ENCODE data around the gene CACNG1. TPM values are rescaled to one million over a fixed set of nuclear protein-coding genes. Genes with fewer than 3 reads are reported as not detected.
"Not testable (repeated sequence)": the region's sequence is repeated elsewhere in the genome, so short reads cannot be mapped to it uniquely, and the experiment has no call there.

The CACNG1 gene
- total RNA-seq, 1 experiment from 2014 or later: 0.12 TPM

GRCh38 chr17:67068999-67069398 is 24.6 kb downstream of the CACNG1 start:
- Histone ChIP-seq H3K4me3 (no peak overlapping the region), H3K36me3 (no peaks in the 10 kb centered on the region), H3K4me1 (0 out of 2 replicates have a peak, but pooled peaks cover 4% of the 10 kb centered on the region), H3K9me3 (replicated peaks) (no peaks in the 10 kb centered on the region), H3K27ac (no peak overlapping the region), H3K27me3 (no peaks in the 10 kb centered on the region)
- DNase-seq: no peak

- no peak for DNase-seq
- H3K4me1 ChIP-seq: 0 out of 2 replicates have a peak, but pooled peaks cover 2% of the 10 kb centered on the region
Measured at GRCh38 chr17:67069603-67070136, 25.3 kb downstream of the CACNG1 start.

GRCh38 chr17:67071595-67071994 is 27.2 kb downstream of the CACNG1 start:
- no peaks in the 10 kb centered on the region for H3K4me1 ChIP-seq
- DNase-seq: no peak
- H3K27me3 ChIP-seq: no peaks in the 10 kb centered on the region
- no peak overlapping the region for H3K27ac ChIP-seq
- H3K9me3 ChIP-seq (replicated peaks): no peaks in the 10 kb centered on the region
- H3K36me3 ChIP-seq: peaks cover 3% of the 10 kb centered on the region; the same call in 1 of the 2 replicates
- no peak overlapping the region for H3K4me3 ChIP-seq

More at GRCh38 chr17:67069603-67070136, 25.3 kb downstream of the CACNG1 start:
- no peaks in the 10 kb centered on the region for H3K9me3 ChIP-seq (replicated peaks)
- no peaks in the 10 kb centered on the region for H3K36me3 ChIP-seq
- H3K27ac ChIP-seq: no peak overlapping the region
- no peak overlapping the region for H3K4me3 ChIP-seq
- no peaks in the 10 kb centered on the region for H3K27me3 ChIP-seq

GRCh38 chr17:67072885-67073284 is 28.5 kb downstream of the CACNG1 start:
- Histone ChIP-seq H3K4me1 (no peaks in the 10 kb centered on the region), H3K9me3 (replicated peaks) (no peaks in the 10 kb centered on the region), H3K27ac (no peak overlapping the region), H3K36me3 (peaks cover 3% of the 10 kb centered on the region; the same call in 1 of the 2 replicates), H3K4me3 (no peak overlapping the region), H3K27me3 (no peaks in the 10 kb centered on the region)
- DNase-seq: no peak

- Histone ChIP-seq H3K36me3 (peaks cover 3% of the 10 kb centered on the region; the same call in 1 of the 2 replicates), H3K4me3 (no peak overlapping the region), H3K4me1 (no peaks in the 10 kb centered on the region), H3K27me3 (no peaks in the 10 kb centered on the region), H3K27ac (no peak overlapping the region), H3K9me3 (replicated peaks) (no peaks in the 10 kb centered on the region)
- no peak for DNase-seq
Measured at GRCh38 chr17:67074781-67075180, 30.4 kb downstream of the CACNG1 start.

GRCh38 chr17:67076290-67076689 is 31.9 kb downstream of the CACNG1 start:
- Histone ChIP-seq H3K9me3 (replicated peaks) (no peaks in the 10 kb centered on the region), H3K4me3 (no peak overlapping the region), H3K36me3 (peaks cover 3% of the 10 kb centered on the region; the same call in 1 of the 2 replicates), H3K27me3 (no peaks in the 10 kb centered on the region), H3K27ac (no peak overlapping the region), H3K4me1 (no peaks in the 10 kb centered on the region)
- DNase-seq: no peak

- H3K27ac ChIP-seq: no peak overlapping the region
- no peak for DNase-seq
- H3K27me3 ChIP-seq: no peaks in the 10 kb centered on the region
- H3K9me3 ChIP-seq (replicated peaks): no peaks in the 10 kb centered on the region
- no peaks in the 10 kb centered on the region for H3K4me1 ChIP-seq
- H3K4me3 ChIP-seq: no peak overlapping the region
- H3K36me3 ChIP-seq: peaks cover 3% of the 10 kb centered on the region; the same call in 1 of the 2 replicates
Measured at GRCh38 chr17:67078292-67078691, 33.9 kb downstream of the CACNG1 start.

GRCh38 chr17:67079491-67079890 is 35.1 kb downstream of the CACNG1 start:
- peaks cover 9% of the 10 kb centered on the region for H3K36me3 ChIP-seq
- H3K9me3 ChIP-seq (replicated peaks): no peaks in the 10 kb centered on the region
- H3K27me3 ChIP-seq: no peaks in the 10 kb centered on the region
- H3K27ac ChIP-seq: no peak overlapping the region
- H3K4me1 ChIP-seq: no peaks in the 10 kb centered on the region
- no peak overlapping the region for H3K4me3 ChIP-seq
- no peak for DNase-seq

GRCh38 chr17:67080804-67081203 is 36.5 kb downstream of the CACNG1 start:
- Histone ChIP-seq H3K4me1 (no peaks in the 10 kb centered on the region), H3K4me3 (no peak overlapping the region), H3K27me3 (no peaks in the 10 kb centered on the region), H3K36me3 (peaks cover 10% of the 10 kb centered on the region), H3K27ac (no peak overlapping the region), H3K9me3 (replicated peaks) (no peaks in the 10 kb centered on the region)
- DNase-seq: peak in 1 of 2 experiments; percentile 21

- Histone ChIP-seq H3K27me3 (no peaks in the 10 kb centered on the region), H3K36me3 (peaks cover 16% of the 10 kb centered on the region), H3K27ac (no peak overlapping the region), H3K9me3 (replicated peaks) (no peaks in the 10 kb centered on the region), H3K4me1 (no peaks in the 10 kb centered on the region), H3K4me3 (no peak overlapping the region)
- DNase-seq: no peak
Measured at GRCh38 chr17:67082107-67082506, 37.8 kb downstream of the CACNG1 start.

- no peak overlapping the region for H3K27ac ChIP-seq
- DNase-seq: no peak
- H3K27me3 ChIP-seq: no peaks in the 10 kb centered on the region
- no peaks in the 10 kb centered on the region for H3K4me1 ChIP-seq
- H3K36me3 ChIP-seq: peaks cover 22% of the 10 kb centered on the region
- H3K9me3 ChIP-seq (replicated peaks): no peaks in the 10 kb centered on the region
- no peak overlapping the region for H3K4me3 ChIP-seq
Measured at GRCh38 chr17:67085406-67085805, 41.1 kb downstream of the CACNG1 start.

GRCh38 chr17:67088639-67089038 is 44.3 kb downstream of the CACNG1 start:
- Histone ChIP-seq H3K4me3 (no peak overlapping the region), H3K4me1 (no peaks in the 10 kb centered on the region), H3K27me3 (no peaks in the 10 kb centered on the region), H3K9me3 (replicated peaks) (no peaks in the 10 kb centered on the region), H3K36me3 (peaks cover 30% of the 10 kb centered on the region), H3K27ac (no peak overlapping the region)
- no peak for DNase-seq

GRCh38 chr17:67090341-67090740 is 46.0 kb downstream of the CACNG1 start:
- peaks cover 30% of the 10 kb centered on the region for H3K36me3 ChIP-seq
- no peak for DNase-seq
- no peaks in the 10 kb centered on the region for H3K27me3 ChIP-seq
- no peaks in the 10 kb centered on the region for H3K4me1 ChIP-seq
- H3K27ac ChIP-seq: no peak overlapping the region
- H3K9me3 ChIP-seq (replicated peaks): no peaks in the 10 kb centered on the region
- H3K4me3 ChIP-seq: no peak overlapping the region

- H3K4me3 ChIP-seq: no peak overlapping the region
- peaks cover 19% of the 10 kb centered on the region for H3K36me3 ChIP-seq
- no peaks in the 10 kb centered on the region for H3K9me3 ChIP-seq (replicated peaks)
- H3K27me3 ChIP-seq: no peaks in the 10 kb centered on the region
- H3K4me1 ChIP-seq: no peaks in the 10 kb centered on the region
- no peak for DNase-seq
- H3K27ac ChIP-seq: no peak overlapping the region
Measured at GRCh38 chr17:67092291-67092690, 47.9 kb downstream of the CACNG1 start.

GRCh38 chr17:67092710-67093109 is 48.4 kb downstream of the CACNG1 start:
- H3K9me3 ChIP-seq (replicated peaks); H3K27ac ChIP-seq: not testable (repeated sequence)

GRCh38 chr17:67093348-67093747 is 49.0 kb downstream of the CACNG1 start:
- Histone ChIP-seq H3K9me3 (replicated peaks) (no peaks in the 10 kb centered on the region), H3K4me1 (no peaks in the 10 kb centered on the region), H3K4me3 (no peak overlapping the region), H3K36me3 (peaks cover 19% of the 10 kb centered on the region), H3K27me3 (no peaks in the 10 kb centered on the region), H3K27ac (no peak overlapping the region)
- DNase-seq: no peak

More at GRCh38 chr17:67092710-67093109, 48.4 kb downstream of the CACNG1 start:
- peaks cover 19% of the 10 kb centered on the region for H3K36me3 ChIP-seq
- not testable (repeated sequence) for H3K27me3 ChIP-seq, H3K4me3 ChIP-seq, DNase-seq, H3K4me1 ChIP-seq

Measured in SJCRH30 (cell line).